ENCODE data around the gene CELF5. TPM values are rescaled to one million over a fixed set of nuclear protein-coding genes. Genes with fewer than 3 reads are reported as not detected.

Gene CELF5
- total RNA-seq, 1 experiment from 2014 or later, result 2.5 TPM

- no peak for ATAC-seq
- Histone ChIP-seq H3K79me2 (ENCODE audit: insufficient read depth, low read length) (peaks cover 96% of the 10 kb centered on the region), H4K20me1 (ENCODE audit: insufficient read depth) (peaks cover 9% of the 10 kb centered on the region; the same call in 1 of the 2 replicates), H3K9ac (ENCODE audit: low read length) (no peak overlapping the region), H3K27ac (ENCODE audit: low read depth, low read length) (no peak overlapping the region), H3K9me2 (ENCODE audit: insufficient read depth) (no peaks in the 10 kb centered on the region), H3K4me2 (ENCODE audit: low read length) (no peak overlapping the region), H2AFZ (ENCODE audit: low read depth, low read length, poor library complexity, severe bottlenecking) (no peak overlapping the region), H3K4me3 (replicated peaks in 1 of 2; ENCODE audit: low read depth in 1 of 2, low read length in 2 of 2) (no peak overlapping the region), H3K9me3 (ENCODE audit: control insufficient read depth in 1 of 2, insufficient read depth in 1 of 2, low read depth in 1 of 2, low read length in 2 of 2) (no peaks in the 10 kb centered on the region), H3K36me3 (ENCODE audit: control insufficient read depth in 1 of 2, insufficient read depth in 2 of 2, low read length in 2 of 2) (peaks cover 6 to 45% of the 10 kb centered on the region in 2 experiments; a peak in 3 of 4 replicates), H3K27me3 (ENCODE audit: insufficient read depth, low read length) (no peaks in the 10 kb centered on the region), H3K4me1 (ENCODE audit: control insufficient read depth in 1 of 2, insufficient read depth in 2 of 2, low read length in 2 of 2) (peaks cover 10 to 24% of the 10 kb centered on the region in 2 experiments; a peak in 3 of 4 replicates)
- BruUV-seq (replicated peaks), result no TSS peak
- TF ChIP-seq, protein P1, sequence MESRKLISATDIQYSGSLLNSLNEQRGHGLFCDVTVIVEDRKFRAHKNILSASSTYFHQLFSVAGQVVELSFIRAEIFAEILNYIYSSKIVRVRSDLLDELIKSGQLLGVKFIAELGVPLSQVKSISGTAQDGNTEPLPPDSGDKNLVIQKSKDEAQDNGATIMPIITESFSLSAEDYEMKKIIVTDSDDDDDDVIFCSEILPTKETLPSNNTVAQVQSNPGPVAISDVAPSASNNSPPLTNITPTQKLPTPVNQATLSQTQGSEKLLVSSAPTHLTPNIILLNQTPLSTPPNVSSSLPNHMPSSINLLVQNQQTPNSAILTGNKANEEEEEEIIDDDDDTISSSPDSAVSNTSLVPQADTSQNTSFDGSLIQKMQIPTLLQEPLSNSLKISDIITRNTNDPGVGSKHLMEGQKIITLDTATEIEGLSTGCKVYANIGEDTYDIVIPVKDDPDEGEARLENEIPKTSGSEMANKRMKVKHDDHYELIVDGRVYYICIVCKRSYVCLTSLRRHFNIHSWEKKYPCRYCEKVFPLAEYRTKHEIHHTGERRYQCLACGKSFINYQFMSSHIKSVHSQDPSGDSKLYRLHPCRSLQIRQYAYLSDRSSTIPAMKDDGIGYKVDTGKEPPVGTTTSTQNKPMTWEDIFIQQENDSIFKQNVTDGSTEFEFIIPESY (IDR thresholded peaks at IDR 0.05; ENCODE audit: extremely low read depth, insufficient replicate concordance, low read length), result no peak
- TF ChIP-seq POLR2A (IDR thresholded peaks at IDR 0.05; ENCODE audit: borderline replicate concordance, extremely low read depth, insufficient read depth, insufficient read length), result no peak
- no peak for TF ChIP-seq CBX3 (IDR thresholded peaks at IDR 0.05; ENCODE audit: low read depth)
- TF ChIP-seq JUND (IDR thresholded peaks at IDR 0.05), result no peak
- no peak for TF ChIP-seq POLR2AphosphoS5 (IDR thresholded peaks at IDR 0.05; ENCODE audit: low read depth, low read length)
- no peak for TF ChIP-seq SIN3A (IDR thresholded peaks at IDR 0.05; ENCODE audit: low read depth)
- no peak for TF ChIP-seq ELF1 (IDR thresholded peaks at IDR 0.05; ENCODE audit: borderline replicate concordance, low read depth)
- TF ChIP-seq ATF3 (IDR thresholded peaks at IDR 0.05), result no peak
- no peak for TF ChIP-seq CTCF (IDR thresholded peaks at IDR 0.05 in 2 of 3, conservative IDR thresholded peaks at IDR 0.05 in 1 of 3; ENCODE audit: borderline replicate concordance in 1 of 3, insufficient read depth in 1 of 3, low read depth in 2 of 3, low read length in 2 of 3)
- TF ChIP-seq EGR1 (IDR thresholded peaks at IDR 0.05; ENCODE audit: low read depth), result no peak
- TF ChIP-seq EZH2 (IDR thresholded peaks at IDR 0.05), result no peak
- no peak for TF ChIP-seq YY1 (IDR thresholded peaks at IDR 0.05; ENCODE audit: extremely low read depth, insufficient replicate concordance, low read depth, low read length)
- no peak for TF ChIP-seq CEBPB (IDR thresholded peaks at IDR 0.05; ENCODE audit: low read depth)
- TF ChIP-seq SP1 (IDR thresholded peaks at IDR 0.05; ENCODE audit: low read depth), result no peak
- no peak for TF ChIP-seq RAD21 (IDR thresholded peaks at IDR 0.05; ENCODE audit: low read depth)
- no peak for TF ChIP-seq TCF7L2 (IDR thresholded peaks at IDR 0.05; ENCODE audit: borderline replicate concordance, extremely low read depth, insufficient read depth, insufficient read length)
- no peak for TF ChIP-seq ZFX (IDR thresholded peaks at IDR 0.05)
- no peak for TF ChIP-seq EZH2phosphoT487 (IDR thresholded peaks at IDR 0.05; ENCODE audit: borderline replicate concordance)
- no peak for TF ChIP-seq ZNF274 (IDR thresholded peaks at IDR 0.05; ENCODE audit: low read depth, low read length)
- TF ChIP-seq SRF (IDR thresholded peaks at IDR 0.05; ENCODE audit: low read depth), result no peak
- DNase-seq (ENCODE audit: low read depth, low spot score), result no peak
- ChIA-PET CTCF (no interaction called here), POLR2A (no interaction called here), RAD21 (ENCODE audit: low non-redundant PET in 1 of 2, low total read pairs in 2 of 2, uncharacterized antibody in 2 of 2, unreplicated experiment in 2 of 2) (no interaction called here)
- intact Hi-C loops (cut with micrococcal nuclease), result no loop called here
These were observed 33.3 kb upstream of the CELF5 start for GRCh38 chr19:3190921-3191805.

Measured in HCT116 (cell line).